AG04449 (cell line): ENCODE data around the gene LTO1.
A peak's percentile ranks its signal among the peaks of the same experiment; 100 is the strongest.

Experiments
- CTCF ChIA-PET: fragments of 350-600 bp; formaldehyde crosslinking; extraction: SDS; loops from one replicate; lab custom pipeline; 2021; ENCODE audit warnings: antibody characterized with exemption; lab: Yijun Ruan, JAX
- POLR2A ChIA-PET: fragments of 400-600, 350-600 bp; formaldehyde crosslinking; extraction: SDS; loops from one replicate; lab custom pipeline; 2020; ENCODE audit warnings: antibody characterized with exemption, inconsistent platforms; lab: Yijun Ruan, JAX
- DNase-seq: peaks from one replicate; pipeline ENCODE4 v3.0.0-alpha.2; 2010; ENCODE audit warnings: low read depth, low spot score
- H3K4me3 ChIP-seq: 2 replicates; pipeline ENCODE4 v1.5.1; 2011; ENCODE audit warnings: low read depth, mild to moderate bottlenecking, control low read depth, low read length
- TF ChIP-seq, protein P1 (sequence below): IDR thresholded peaks from one replicate; pipeline ENCODE4 v1.5.1; 2011; ENCODE audit warnings: mild to moderate bottlenecking, moderate library complexity, low read length, control low read depth, inconsistent platforms; ENCODE audit not compliant: insufficient read depth; ENCODE audit errors: missing control alignments

The LTO1 gene

DNA sequence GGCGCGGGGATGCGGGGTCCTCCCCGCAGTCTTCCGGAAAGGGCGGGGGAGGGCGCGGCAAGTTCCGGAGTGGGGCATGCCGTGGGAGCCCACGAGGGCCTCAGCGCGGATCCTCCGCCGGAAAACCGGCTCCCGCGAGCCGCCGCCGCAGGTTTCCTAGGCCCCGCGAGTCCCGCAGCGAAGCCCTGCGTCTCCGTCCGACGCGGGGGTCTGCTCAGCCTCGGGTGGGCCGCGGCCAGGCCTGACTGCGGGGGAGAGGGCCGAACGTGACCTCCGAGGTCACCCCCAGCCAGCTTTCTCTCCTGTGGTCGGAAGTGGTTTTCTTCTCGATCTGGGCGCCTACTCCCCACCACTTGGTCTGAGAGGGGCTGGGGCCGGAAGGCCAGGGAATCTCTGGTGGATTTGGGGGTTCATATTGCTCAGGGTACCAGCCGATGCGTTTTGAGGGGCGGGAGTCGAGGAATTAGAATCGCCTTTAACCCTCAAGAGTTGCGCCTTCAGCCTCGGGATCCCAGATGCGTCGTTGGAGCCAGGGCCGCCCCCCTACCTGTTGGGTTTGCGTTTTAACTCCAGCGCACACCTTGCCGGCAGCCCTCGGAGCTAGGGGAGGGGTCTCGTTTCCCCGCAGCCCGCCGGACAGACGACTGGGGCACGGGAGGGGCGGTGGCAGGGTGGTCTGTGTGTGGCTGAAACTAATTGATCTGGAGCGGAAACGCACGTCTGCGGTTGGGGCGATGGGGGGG, 37.8 kb downstream of the LTO1 start:
- no peak for DNase-seq
- TF ChIP-seq, protein P1, sequence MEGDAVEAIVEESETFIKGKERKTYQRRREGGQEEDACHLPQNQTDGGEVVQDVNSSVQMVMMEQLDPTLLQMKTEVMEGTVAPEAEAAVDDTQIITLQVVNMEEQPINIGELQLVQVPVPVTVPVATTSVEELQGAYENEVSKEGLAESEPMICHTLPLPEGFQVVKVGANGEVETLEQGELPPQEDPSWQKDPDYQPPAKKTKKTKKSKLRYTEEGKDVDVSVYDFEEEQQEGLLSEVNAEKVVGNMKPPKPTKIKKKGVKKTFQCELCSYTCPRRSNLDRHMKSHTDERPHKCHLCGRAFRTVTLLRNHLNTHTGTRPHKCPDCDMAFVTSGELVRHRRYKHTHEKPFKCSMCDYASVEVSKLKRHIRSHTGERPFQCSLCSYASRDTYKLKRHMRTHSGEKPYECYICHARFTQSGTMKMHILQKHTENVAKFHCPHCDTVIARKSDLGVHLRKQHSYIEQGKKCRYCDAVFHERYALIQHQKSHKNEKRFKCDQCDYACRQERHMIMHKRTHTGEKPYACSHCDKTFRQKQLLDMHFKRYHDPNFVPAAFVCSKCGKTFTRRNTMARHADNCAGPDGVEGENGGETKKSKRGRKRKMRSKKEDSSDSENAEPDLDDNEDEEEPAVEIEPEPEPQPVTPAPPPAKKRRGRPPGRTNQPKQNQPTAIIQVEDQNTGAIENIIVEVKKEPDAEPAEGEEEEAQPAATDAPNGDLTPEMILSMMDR: no peak
- ChIA-PET CTCF (no interaction called here), POLR2A (interaction anchor here (9.5 kb wide), 1 partner anchor 339 kb away, joined by 98 read pairs; no protein-coding TSS in a partner anchor)
- no peak overlapping the region for H3K4me3 ChIP-seq

DNA sequence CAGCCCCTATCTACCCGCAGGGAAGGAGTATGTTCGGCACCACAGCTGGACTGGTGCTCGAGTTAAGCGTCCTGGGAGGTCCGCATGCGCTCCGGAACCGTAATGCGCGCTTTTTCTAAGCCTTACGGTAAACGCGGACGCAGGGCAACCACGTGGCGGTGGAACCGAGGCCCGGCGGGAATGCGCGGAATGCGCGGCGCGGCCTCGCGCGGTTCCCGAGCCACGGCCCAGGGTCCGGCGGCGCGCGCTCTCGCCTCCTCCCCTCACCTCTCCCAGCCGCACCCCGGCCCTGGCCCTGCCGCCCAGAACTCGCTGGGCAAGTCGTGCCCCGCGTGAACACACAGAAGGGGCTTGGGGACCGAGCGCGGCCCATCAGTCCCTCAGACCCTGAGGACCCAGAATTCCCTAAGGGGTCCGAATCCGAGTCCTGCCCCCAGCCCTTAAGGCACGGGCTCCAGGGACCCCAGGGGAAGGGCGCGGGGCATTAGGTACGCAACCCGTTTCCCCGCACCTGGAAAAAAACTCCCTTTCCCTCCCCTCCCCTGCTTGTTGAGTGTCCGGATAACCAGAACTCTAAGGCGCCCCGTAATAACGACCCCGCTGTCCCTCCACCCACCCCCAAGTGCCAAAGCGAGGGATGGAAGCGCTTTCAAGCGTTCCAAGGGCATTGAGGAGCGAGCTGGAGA, 38.5 kb downstream of the LTO1 start:
- TF ChIP-seq, protein P1: no peak
- ChIA-PET CTCF (interaction anchor here (1.2 kb wide), 1 partner anchor 9 kb away, joined by 3 read pairs; no protein-coding TSS in a partner anchor), POLR2A (interaction anchor here (1.0 to 9.5 kb wide), 2 partner anchors 338 to 339 kb away, joined by 5 to 98 read pairs; no protein-coding TSS in a partner anchor)
- no peak for DNase-seq
- H3K4me3 ChIP-seq: peak overlapping the region; percentile 41

DNA sequence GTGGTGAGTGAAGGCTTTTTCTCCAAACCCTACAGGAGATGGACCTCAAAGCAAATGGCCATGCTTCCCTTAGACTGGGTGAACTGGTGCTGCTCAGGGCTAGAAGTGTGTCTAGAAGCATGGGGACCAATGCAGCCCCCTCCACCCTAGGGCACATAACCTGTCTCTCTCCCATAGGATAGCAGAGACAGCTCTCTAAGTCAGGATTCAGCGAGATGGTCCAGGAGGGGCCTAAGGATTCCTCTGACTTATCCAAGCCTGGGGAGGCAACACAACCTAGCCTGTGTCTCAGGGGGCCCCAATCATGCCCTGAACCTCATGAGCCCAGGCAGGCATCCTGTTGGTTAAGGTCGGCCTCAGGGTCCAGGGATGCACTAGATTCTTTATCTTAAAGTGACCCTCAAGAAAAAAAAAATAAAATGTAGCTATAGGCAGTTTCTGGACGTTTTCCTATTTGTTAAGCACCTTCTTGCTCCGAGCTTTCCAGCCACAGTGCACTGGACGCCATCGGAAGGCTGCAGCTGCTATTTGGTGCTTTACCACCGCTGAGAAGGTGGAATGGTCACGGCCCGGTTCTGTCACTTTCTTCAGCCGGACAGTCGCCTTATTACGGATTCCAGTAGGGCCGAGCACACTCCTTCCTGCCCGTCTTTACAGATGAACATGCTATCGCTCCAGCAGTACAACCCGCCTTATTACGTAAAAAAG, 39.2 kb downstream of the LTO1 start:
- TF ChIP-seq, protein P1: no peak
- POLR2A ChIA-PET: interaction anchor here (1.0 kb wide), 1 partner anchor 339 kb away, joined by 5 read pairs; no protein-coding TSS in a partner anchor
- H3K4me3 ChIP-seq: peak overlapping the region; percentile 41
- CTCF ChIA-PET: interaction anchor here (1.2 to 1.4 kb wide), 2 partner anchors 8 to 192 kb away, joined by 3 read pairs; no protein-coding TSS in a partner anchor
- DNase-seq: no peak

DNA sequence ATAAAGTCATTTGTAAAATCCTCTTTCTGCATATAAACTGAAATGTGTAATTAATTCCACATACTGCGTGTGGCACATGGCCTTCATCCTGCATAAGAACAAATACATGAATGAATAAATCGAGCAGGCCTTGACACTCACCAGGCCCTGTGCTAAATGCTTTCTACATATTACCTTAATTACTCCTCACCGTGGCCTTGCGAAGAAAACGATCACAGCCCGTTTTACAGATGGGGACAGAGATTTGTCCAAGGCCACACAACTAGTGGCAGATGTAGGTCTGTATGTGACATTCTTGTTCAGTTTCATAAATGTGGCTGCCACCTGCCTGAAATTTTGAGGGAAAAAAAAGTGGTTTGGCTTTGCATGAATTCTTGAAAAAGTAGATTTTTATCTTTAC, 40.0 kb downstream of the LTO1 start:
- ChIA-PET CTCF (interaction anchor here (1.0 to 1.4 kb wide), 2 partner anchors 11 to 191 kb away, joined by 3 to 4 read pairs; no protein-coding TSS in a partner anchor), POLR2A (no interaction called here)
- no peak overlapping the region for H3K4me3 ChIP-seq
- TF ChIP-seq, protein P1: no peak
- DNase-seq: no peak

DNA sequence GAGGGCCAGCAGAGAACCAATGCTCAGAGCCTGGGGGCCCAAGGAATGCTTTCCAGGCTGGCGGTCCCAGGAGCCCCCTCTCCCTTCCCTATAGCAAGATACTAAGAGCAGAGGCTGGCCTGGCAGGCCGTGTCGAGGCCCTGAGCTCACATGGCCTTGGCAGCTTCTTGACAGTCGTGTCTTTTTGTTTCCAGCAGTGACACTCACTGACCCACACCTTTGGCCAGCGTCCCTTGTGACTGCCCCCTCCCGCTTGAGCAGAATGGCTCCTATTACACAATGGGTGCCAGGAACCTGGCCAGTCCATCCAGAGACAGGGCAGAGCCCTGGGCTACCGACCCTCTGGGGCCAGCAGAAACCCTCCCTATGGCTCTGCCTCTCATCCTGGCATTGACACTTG, 40.6 kb downstream of the LTO1 start:
- TF ChIP-seq, protein P1: no peak
- H3K4me3 ChIP-seq: no peak overlapping the region
- CTCF ChIA-PET: interaction anchor here (1.0 kb wide), 1 partner anchor 11 kb away, joined by 4 read pairs; no protein-coding TSS in a partner anchor
- POLR2A ChIA-PET: no interaction called here
- no peak for DNase-seq
